ENCODE data around the gene GLDN.

GLDN gene

DNA sequence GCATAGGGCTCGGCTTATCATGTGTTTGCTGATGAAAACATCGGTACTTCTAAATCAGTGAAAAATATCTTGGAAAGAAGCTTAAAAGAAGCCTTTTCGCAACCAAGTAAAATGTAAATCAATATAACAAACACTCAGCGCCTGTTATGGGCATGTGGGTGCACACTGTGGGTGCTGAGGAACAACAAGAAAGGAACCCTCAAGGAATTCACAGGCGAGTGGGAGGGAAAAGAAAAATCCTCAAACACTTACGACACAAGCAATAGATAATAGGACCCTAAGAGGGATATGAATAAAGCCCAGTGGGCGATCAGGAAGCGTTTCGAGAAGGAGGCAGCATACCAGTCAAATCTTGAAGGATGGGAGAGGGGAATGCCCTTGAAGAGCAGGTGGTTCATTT, 21.9 kb downstream of the GLDN start:
- DNase-seq: no peak

DNA sequence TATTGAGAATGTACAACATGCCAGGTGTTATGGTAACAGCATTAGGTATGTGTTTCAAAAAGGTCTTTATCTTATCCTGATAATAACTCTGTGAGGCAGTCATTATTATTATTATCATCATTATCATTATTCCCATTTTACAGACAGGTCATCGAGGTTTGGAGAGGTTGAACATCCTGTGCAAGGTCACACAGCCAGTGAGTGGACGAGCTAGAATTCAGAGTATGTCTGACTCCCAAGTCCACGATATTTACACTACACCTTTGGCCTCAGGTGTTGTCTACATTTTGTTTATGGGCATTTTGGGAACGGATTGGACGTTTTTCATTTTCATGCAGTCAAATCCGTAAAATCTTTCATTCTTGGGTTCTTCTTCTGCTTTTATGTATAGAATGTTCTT, 24.0 kb downstream of the GLDN start:
- no peak for DNase-seq

DNA sequence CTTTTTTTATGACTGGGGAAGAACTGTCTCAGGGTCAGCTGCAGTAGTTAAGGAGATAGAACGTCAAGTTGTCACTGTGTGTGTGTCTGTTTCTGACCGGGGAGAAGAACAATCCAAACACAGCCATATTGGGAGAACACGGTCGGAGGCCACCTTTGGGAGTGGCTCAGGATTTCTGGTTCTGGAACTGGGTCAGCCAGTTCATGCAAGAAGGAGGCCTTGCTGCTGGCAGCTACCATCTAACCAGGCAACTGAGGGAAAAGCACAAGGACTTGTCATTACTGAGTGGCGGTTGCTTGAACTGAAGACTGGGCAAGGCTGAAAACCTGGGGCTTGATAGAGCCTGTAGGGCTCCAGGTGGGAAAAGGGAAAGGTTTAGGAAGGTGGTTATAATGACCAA, 24.6 kb downstream of the GLDN start:
- DNase-seq: no peak

DNA sequence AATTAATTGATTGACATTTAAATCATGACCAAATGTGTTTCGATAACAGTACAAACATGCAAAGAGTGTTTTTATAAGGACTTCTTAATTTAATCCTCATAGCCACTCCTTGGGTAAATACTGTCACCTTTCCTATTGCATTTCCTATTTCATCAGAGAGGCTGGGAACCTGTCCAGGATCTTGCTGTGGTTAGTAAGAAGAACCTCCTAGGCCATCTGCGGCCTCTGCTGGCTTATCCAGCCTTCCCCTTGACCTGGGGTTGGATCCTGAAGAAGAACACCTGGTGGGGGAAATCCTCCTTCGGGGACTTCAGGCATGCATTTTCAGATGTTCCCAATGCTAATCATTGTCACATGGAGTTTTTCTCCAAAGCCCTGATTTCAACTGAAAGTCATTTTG, 25.5 kb downstream of the GLDN start:
- DNase-seq: no peak

DNA sequence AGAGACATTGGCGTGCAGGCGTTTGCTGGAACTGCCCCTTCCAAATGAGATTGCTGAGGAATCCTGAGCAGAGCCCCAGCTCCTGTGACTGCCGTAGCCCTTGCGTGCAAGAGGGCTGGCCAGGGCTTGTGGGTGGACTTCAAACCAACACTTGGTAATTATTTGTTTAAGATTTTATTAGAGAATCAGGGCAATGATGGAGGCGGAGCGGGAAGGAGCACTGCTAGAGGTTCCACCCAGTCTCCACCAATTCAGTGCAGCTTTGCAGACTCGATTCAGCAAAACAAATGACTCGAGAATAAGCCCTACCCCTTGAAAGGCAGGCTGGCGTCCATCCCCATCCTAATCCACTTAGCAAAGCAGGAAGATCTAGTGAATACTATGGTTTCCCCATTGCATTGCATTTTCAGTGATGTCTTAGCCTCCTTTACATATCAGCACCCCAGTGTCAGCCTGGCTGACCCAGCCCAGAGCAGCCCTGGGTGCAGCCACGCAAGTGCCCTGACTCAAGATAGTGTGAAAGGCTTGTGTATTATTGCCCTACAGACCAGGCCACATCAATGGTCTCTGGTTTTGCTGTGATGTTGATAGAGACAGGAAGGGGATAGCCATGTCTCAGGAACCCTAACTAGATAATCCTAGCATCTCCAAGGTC, 26.0 kb downstream of the GLDN start:
- no peak for DNase-seq

DNA sequence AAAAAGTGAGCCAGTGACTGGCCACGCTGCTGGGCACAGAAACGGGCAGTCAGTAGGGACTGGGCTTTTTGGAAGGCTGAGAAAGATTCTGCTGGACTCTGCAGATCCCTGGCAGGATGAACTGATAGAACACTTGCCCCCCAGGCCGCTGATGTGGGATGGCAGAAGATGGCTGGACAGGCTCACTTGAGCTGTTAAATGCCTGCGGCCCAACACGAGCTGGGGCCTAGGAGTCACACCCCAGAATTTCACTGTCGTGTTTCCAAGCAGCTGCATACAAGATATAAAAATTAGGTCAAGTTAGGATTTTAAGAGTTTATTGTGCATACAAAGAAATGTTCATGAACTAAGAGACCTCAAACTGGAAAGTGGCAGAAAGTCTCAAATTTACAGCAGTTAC, 26.9 kb downstream of the GLDN start:
- no peak for DNase-seq

DNA sequence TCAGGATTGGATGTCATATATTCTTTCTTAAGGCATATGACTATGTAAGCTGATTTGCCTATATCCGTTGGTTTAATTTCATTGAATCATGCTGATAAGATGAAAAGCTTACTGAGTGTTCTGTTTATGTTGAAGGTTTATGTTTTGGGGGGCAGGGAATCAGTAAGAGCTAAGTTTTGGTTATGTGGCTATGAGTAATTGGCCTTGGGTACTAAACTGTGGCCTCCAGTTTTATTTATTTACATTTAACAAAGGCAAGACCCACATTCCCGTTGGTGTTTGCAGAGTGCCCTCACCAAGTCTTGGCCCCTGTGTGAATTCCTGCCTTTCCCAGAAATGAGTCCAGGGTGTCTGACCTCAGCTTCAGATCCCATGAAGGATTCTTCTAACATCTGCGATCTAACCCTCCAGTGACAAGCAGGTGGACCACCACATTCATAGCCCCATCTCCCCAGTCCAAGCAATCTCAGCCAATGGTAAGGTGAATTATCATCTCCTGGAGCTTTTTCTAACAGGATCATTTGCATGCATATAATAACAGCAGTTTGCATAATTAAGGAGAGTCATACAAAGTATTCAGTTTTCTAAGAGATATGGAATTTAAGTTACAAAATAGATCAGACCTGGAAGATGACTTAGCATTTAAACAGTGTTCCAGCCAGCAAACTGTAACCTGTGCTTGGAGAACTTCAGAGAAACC, 27.4 kb downstream of the GLDN start:
- DNase-seq: peak; percentile 61

DNA sequence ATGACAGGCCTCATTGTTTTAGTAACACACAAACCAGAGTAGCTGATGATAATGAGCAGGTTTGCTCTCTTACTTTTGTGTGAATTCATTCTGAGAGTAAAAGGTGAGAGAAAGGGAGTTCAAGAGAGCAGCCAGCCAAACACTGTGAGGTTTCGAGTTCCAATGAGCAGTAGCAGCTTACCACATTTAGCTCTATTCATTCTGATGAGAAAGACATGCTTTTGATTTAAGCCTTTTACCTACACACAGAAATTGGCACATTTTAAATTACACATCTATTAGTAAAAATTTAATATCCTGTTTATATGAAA, 28.0 kb downstream of the GLDN start:
- DNase-seq: no peak

DNA sequence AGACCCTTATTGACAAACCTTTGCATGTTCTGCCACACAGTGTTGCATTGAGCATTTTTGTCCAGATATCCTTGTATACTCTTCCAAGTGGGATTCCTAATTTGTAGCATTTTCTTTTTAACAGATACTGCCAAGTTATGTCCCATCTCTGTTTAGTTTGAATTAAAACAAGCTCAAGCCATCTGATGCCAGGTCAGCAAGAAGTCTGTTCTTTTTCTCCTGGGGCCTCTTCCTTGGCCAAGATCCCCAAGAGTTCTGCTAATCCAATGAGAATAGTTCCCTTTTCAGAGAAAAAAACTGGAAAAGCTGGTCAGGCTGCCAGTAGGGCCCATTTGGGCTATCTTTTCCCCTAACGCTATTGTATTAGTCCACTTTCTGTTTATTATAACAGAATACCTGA, 29.8 kb downstream of the GLDN start:
- no peak for DNase-seq

DNA sequence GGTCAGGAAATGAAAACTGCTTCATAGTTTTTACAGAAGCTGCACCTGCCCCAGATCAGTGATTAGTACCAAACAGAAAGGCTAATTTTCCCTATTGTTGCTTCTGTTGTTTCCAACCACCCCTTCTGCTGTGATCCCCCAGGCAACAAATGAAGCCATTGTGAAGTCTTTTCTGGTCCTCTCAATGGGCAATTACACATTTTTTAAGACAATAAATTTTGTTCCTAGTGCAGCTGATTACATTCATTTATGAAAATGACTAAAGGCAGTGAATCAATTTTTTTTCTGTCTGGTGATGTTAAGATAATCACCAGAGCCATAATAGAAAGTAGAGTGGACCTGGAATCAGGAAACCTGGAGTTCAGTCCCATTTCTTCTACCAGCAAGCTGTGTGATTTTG, 32.7 kb downstream of the GLDN start:
- no peak for DNase-seq

DNA sequence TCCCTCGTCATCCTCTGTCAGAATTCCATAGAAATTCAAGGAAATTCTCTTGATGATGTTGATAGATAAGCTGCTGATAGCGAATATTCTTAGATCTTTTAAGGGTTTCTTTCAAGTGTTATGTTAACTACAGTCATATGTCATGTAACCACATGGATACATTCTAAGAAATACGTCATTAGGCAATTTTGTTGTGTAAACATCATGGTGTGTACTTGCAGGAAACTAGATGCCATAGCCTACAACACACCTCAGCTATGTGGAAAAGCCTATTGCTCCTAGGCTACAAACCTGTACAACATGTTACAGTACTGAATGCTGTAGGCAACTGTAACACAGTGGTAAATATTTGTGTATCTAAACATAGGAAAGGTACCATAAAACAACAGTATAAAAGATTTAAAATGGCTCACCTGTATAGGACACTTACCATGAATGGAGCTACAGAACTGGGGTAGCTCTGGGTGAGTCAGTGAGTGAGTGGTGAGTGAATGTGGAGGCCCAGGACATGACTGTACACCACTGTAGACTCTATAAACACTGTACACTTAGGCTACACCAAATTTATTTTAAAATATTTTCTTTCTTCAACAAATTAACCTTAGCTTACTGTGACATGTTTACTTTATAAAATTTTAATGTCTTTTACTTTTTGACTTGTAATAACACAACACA, 34.6 kb downstream of the GLDN start:
- DNase-seq: no peak

DNA sequence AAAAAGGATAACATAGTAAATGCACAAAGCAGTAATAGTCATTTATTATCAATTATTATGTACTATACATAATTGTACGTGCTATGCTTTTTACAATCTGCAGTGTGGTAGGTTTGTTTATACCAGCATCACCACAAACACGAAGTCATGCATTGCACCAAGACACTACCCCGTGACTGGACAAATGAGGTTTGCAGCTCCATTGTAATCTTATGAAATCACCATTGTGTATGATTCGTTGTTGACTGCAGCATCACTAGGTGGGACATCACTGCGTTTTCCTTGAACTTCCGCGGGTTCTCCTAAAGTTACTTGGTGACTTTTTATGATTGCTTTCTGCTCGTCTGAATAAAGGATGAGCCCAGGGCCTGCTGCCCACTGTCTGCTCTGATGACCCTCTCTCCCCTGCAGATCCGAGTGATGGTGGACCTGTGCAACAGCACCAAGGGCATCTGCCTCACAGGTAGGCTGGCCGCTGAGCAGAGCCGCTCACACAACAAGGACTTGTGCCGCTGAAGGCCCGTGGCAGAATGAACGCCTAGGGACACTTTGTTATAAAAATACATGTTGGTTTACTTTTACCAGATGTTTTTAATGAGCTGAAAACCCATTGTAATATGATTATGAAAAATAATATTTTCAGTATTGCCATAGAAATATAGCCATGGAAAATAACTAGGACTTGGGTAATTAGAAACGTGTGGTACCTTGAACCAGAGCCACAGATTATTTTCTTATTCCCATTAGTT, 35.8 kb downstream of the GLDN start:
- no peak for DNase-seq

DNA sequence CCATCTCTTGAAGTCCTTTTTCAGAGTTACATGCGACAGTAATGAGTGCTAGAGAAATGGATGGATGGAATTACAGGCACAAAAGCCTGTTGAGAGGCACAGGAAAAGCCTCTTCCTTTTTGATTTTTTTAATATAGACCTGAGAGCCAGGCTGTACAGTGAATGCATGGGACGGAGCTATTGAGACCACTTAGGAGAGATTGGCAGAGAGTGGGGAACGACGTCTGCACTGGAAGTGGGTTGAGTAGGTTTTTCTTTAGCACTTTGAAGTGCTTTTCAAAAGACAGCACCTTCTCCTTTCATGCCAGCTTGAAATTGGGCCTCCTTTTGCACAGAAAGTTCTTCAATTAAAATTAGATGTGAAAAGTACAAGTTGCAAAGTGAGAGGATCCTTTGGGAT, 37.0 kb downstream of the GLDN start:
- DNase-seq: no peak

DNA sequence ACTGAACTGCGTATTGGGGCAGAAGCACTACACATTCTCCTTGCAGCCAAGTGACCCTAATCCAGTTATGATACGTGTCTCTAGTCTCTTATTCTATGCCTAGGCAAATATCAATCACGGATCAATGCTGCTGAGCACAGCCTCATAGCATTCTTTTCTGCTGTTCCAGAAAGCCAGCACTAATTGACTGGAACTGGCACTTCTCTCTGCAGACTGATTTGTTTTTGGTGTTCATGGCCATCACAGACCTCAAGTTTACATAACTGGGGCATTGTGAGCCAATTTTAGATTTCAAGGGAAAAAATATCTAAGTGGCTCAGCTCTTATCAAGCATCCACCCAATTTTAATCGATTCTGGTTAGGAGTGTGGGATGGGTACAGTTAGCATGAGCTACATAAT, 37.9 kb downstream of the GLDN start:
- DNase-seq: no peak

DNA sequence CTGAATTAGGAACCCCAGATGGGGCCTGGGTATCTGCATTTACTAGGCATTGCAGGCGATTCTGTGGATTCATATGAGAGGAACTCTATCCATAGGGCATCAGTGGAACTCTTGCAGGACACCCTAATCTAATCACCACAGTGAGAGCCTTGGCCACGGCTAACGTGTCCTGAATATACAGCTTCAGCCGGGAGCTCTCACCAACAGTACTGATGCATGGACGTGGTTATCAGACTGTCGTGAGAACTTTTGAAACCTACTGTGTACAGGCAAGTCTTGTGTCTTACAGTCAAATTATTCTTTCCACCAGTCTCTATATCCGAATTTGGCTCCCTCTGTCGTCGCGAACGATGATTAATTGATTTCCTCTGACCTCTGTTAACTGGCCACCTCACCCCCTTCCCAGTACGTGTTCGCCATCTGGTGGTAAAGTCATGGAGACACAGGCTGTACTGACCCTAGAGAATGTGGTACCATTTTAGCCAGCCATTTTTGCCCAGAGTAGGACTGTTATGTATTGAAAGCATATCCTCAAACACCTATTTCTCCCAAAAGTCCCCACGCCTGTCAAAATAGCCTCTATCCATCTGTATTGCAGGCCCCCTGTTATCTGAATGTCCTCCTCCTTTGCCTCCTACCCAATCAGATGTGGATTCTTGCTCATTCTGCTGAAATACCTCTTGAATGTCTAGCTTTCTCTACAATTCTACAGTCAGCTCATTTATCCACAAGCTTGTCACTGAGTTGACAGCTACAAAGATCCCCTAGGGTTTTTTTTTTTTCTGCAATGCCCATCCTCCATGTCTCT, 39.7 kb downstream of the GLDN start:
- DNase-seq: peak; percentile 31

DNA sequence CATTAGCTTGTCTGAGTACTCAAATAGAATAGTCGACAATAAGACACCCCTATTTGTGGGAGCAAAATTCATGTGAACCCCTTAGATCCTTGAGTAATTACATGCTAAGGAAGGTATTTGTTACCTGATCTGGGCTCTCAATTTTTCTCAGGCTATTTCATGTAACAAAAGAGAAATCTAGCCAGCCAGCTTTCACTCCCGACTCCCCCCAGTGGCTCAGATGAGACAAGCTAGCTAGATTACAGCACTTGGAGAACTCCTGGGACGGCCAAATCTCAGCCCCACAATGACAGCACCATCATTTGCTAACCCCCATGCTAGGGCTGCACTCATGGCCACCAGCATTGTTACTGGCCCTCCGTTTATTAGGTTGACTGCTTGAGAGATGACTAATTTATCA, 41.3 kb downstream of the GLDN start:
- no peak for DNase-seq

DNA sequence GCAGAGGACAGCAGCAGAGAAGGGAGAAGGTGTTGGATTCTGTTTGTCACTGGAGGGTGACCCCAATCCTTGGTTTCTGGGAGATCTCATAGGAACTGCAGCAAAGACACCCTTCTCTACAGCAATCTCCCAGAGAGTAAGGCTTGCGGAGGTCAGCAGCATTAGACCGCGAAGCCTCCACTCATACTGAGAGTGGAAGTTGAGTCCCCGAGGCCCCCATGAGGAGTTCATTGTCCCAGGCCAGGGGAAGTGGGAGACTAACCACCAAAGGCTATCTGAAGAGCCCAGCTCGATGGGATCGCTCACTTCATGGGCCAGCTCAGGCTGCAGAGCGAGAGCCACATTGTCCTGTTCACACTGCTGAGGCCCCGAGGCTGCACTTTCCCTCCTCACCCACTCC, 44.6 kb downstream of the GLDN start:
- DNase-seq: no peak

DNA sequence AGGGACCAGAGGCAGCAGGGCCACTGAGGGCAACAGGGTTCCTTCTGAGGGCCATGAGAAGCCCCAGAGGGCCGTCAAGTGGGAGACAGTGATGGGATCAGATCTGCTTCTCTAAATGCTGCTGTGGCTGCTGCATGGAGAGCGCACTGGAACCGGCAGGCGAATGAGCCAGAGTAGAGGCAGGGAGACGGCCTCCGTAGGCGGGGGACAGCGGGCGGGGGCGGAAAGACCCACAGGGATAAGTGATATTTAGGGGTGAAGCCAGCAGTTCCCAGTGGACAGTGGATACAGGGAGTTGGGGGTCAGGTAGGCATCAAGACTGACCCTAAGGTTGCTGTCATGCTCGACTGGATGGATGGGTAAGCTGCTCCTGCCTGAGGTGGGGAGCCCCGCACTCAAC, 45.0 kb downstream of the GLDN start:
- no peak for DNase-seq

DNA sequence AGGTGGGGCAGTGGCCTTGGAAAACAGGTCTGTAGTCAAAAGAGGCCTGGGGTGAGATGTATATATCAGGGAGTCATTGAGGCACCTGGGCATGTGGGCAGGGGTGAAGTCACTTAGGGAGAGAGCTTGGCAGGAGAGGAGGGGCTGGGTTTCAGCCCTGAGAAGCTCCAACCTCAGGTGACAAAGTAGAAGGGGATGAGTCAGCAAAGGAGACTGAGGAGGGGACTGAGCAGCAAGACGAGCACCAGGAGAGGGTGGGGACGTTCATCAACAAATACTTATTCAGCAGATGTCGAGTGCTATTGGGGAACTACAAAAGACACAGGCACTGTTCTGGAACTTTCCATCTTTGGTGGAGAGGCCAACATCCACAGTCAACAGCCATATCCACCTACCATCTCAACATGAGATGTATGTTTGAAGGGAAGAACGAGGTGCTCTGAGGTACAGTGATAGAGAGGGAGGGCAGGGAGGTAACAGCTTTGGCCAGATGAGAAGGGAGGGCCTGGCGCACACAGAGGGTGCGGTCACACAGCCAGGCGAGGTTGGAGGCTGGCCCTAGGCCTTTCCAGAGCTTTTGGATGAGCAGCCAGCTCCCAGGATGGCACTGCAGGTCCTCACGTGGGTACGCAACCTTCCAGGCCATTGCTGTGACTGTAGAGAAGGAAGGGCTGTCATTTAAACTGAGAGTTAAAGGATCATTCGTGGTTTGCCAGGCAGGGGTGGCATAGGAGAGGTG, 45.7 kb downstream of the GLDN start:
- no peak for DNase-seq

DNA sequence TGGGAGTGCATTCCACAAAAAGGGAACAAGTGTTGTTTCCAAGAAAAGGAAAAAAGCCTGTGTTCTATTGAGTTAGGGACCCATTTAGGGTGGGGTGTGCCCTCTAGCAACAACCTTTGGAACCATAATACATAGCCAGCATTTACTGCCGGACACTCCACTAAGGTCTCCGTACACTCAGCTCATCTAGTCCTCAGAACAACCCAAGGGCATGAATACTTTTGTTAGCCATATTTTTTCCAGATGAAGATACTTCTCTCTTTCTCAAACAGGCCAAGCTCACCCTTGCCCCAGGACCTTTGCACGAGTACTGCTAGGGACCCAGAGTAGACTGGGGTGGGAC, 46.2 kb downstream of the GLDN start:
- no peak for DNase-seq

DNA sequence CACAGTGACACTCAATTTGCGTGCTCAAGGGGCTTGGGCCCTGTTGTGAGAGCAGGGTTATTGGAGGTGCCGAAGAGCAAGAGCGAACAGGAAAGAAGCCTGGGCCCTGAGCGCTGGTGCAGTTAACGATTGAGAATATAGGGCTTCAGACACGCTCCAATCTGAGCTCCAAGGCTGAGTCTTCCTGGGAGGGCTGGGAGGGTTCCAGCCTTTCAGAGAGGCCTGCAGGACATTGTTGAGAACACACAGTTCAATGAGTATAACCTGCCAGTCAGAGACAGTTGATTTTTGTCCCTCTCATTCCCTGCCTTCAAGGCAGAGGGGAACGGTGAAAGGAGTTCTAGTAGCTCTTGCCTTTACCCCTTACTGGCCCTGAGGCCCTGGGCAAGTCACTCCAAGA, 47.3 kb downstream of the GLDN start:
- no peak for DNase-seq

DNA sequence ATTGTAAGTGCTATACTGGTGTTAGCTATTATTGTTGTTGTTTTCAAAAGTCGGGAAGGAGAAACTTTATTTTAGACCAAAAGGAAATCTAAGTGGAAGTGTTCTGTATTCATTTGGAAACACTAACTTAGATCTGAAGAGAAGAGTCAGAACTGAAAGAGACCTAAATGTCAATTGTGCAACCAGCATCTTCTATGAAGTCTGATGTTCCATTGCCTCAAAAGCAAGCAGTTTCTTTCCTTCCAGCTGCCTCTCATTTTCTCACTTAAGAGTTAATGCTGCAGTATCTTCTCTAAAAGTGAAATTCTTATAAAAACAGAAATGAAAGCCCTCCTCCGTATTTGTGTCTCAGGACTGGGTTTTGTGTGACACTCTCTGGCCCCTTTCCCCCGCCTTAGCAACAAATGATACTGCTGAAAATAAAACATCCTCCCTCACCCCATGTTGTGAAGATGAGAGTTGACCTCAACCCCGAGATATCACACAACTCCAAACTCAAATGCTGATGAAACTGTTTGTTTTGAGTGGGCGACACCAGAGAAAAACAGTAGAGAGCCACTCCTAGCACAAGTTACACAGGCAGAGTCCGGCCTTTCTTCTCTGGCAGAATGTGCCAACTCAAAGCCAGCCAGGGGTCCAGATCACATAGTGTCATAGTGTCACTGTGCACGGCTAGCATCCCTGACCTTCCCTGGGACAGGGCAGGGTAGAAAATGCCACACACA, 48.9 kb downstream of the GLDN start:
- no peak for DNase-seq
